Skin of body (tissue), 2 donors: ENCODE data around the gene BPIFB6. TPM values are rescaled to one million over a fixed set of nuclear protein-coding genes. Genes with fewer than 3 reads are reported as not detected.

Source experiments
- DNase-seq: peaks from one replicate; lab custom pipeline; 2025; lab: John Stamatoyannopoulos, UW
- total RNA-seq: library from RNA; depleted of rRNA; stranded (reverse); fragments of >200 nt; gene quantifications from one replicate; pipeline ENCODE4 v1.2.3, GENCODE V29; 2014

The BPIFB6 gene
- total RNA-seq, 1 donor from 2014 or later, result not detected

DNA sequence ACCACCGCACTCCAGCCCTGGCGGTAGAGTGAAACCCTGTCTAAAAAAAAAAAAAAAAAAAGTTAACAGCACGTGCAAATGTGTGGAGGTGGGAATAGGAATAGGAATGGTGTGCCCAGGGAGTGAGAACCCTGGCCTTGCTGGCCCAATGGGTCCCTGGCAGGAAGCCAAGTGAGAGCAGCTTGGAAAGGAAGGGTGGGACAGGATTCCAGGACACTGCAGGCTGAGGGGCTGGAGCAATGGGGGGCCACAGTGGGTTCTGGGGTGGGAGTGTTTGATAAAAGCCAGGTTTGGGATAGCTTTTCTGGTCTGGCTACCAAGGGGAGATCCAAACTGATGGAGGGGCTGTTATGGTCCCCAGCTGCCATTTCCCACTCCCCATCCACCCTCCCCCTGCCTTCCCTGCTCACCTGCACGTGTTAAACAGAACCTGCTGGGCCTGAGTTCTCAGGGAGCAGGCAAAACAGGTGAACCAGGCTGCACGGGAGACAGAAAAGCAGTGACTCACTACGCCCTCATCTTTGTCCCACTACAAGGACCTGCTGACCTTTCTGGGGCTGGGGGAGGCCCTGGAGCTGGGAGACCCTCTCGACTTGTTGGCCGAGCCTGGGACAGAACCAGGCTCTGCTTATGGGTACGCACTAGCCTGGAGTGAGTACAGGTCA, 30.5 kb upstream of the BPIFB6 start:
- DNase-seq, result no peak

DNA sequence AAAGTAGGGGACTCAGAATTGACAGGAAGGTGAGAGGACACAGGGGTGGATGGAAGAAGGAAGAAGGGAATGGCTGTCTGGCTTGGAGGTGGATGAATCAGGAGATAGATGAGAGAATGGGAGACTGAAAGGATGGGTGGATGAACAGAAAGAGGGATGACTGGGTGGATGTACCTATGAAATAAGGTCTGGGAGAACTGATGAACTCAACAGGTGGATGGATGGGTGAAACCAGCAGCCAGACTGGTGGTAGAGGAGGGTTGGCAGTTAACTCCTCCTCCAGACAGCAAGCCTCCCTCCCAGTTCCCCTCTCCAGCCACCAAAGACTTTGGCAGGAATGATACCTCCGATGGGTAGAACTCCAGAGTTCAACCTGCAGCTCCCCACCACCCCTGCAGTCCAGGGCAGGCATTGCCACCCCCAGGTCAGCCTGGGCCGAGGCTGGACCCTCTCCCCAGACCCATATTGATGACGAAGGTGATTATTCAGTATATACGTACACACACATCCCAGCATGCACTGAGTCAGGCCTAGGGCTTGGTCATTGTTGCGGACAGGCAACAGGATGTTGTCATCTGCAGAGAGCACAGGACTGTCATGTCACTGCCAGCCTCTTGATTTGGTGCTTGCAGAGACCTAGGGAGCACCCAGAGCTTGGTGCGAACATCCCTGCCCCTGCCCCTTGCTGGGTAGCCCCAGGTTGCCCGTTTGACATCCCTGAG, 29.2 kb upstream of the BPIFB6 start:
- no peak for DNase-seq

DNA sequence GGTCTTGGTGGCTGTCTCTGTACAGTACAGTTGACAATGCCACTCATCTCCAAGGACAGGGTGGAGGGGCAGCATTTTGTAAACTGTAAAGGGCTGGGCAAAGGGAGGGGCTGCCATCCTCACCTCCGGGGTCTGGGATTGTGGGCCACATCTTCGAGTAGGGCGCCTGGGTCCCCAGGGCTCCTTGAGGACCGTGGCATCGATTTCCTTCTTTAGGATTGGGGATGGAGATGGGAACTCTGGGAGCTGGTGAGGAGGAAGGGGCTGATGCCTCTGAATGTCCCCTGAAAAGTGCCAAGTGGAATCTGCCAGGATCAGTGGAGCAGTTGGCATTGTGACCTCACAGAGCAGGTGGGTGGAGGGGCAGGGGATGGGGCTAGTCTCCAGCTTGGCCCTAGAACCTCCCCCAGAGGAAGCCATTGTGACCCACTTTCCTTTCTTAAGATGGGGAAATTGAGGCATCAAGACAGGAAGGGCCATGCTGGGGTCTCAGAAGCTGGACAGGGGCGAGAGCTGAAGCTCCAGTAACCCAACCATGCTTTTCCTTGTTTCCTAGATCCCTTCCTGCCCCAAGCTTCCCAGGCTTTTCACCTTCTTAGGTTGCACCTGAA, 27.2 kb upstream of the BPIFB6 start, which contains the start of gene SUN5:
TSS of gene SUN5 (minus strand) at position 293 of the 611 bp plus-strand sequence. CDS start at position 200, 93 bp downstream.
- no peak for DNase-seq

GRCh38 chr20:33005132-33005566, 26.3 kb upstream of the BPIFB6 start:
- no peak for DNase-seq

- DNase-seq, result no peak
Observed at GRCh38 chr20:33005908-33006775, 25.3 kb upstream of the BPIFB6 start.

DNA sequence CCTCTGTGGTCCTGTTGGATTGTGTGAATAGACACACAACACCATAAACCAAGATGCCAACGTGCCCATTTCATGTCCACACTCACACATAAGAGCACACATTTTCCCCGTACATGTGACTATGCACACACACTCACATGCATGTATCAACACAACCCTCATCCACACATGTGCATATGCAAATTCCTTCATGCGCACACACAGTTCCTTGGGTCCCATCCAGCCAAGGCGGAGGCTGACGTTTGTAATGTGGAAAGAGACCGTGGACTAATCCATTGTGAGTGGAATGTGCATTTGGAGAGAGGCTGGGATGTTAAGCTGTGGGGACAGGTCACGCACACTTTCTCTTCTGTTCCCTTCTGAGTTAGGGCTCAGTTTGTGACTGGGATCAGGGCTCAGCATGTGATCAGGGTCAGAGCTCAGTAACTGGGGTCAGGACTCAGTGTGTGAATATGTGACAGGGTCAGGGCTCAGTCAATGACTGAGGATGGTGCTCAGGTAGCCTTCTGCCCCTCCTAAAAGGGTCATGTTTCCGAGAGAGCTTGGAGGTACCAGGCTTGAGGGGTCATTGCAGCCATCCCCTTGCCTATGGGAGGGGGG, 24.6 kb upstream of the BPIFB6 start:
- DNase-seq, result no peak

- no peak for DNase-seq
Observed at GRCh38 chr20:33007376-33008335, 23.8 kb upstream of the BPIFB6 start, which contains the start of gene BPIFB2. Gene BPIFB2 (plus strand): TSS chr20:33007704. CDS start chr20:33008575, 871 bp downstream.

DNA sequence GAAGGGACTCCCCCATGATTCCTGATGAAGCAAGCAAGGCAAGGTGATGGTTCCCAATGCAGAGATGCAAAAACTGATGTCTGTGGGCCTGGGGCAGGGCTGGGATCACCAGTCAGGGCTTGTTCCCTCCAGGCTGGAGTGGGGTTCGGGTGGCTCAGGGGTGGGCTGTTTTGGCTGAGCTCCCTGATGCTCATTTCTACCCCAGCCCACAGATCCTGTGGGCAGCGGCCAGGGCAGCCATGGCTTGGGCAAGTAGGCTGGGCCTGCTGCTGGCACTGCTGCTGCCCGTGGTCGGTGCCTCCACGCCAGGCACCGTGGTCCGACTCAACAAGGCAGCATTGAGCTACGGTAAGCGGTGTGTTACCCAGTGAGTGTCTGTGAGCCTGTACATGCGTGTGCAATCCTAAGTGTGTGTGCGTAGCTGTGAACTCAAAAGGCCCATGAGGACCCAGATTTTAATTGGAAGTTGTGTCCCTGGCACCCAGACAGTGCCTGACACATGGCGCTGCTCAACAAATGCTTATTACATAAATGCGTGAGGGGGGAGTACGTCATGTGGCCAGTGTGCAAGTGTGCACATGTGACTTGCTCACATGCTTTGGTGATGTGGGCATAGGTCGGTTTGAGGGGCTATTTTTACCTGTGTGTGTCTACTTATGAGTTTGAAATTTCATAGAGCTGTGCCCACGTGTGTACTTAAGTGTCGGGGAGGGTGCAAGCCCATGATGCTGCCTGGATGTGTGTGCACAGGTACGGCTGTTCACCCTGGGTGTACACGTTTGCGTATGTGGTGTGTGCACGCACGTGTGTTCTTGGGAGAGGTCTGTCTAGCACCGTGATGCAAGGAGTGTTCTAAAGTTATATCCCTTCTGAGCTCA, 22.9 kb upstream of the BPIFB6 start:
- no peak for DNase-seq

GRCh38 chr20:33009214-33010132, 22.0 kb upstream of the BPIFB6 start:
- no peak for DNase-seq

GRCh38 chr20:33010133-33010504, 21.3 kb upstream of the BPIFB6 start:
- DNase-seq, result no peak

GRCh38 chr20:33010674-33011449, 20.6 kb upstream of the BPIFB6 start:
- DNase-seq, result no peak

- no peak for DNase-seq
Observed at GRCh38 chr20:33012327-33013189, 18.9 kb upstream of the BPIFB6 start.

DNA sequence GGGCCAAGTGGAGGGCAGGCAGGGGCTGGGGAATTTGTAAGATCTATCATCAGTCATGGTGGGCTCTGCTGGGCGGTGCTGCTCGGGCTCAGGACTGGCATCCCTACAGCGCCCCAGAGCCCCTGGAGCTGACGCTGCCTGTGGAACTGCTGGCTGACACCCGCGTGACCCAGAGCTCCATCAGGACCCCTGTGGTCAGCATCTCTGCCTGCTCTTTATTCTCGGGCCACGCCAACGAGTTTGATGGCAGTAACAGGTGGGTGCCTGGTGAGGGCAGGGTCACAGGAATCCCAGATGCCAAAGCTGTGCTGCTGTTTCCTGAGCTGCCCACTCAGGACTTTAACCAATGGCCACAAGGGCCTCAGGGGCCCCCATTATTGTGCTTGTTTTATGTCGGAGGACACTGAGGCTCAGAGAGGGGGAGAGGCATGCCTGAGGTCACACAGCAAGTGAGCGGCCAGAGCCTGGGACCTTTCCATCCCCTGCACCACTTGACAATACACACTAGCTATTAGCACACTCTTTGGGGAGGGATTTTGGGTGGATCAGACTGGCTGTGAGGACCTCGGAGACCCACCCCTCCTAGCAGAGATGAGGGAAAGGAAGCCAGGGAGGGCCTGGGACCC, 17.6 kb upstream of the BPIFB6 start:
- no peak for DNase-seq

DNA sequence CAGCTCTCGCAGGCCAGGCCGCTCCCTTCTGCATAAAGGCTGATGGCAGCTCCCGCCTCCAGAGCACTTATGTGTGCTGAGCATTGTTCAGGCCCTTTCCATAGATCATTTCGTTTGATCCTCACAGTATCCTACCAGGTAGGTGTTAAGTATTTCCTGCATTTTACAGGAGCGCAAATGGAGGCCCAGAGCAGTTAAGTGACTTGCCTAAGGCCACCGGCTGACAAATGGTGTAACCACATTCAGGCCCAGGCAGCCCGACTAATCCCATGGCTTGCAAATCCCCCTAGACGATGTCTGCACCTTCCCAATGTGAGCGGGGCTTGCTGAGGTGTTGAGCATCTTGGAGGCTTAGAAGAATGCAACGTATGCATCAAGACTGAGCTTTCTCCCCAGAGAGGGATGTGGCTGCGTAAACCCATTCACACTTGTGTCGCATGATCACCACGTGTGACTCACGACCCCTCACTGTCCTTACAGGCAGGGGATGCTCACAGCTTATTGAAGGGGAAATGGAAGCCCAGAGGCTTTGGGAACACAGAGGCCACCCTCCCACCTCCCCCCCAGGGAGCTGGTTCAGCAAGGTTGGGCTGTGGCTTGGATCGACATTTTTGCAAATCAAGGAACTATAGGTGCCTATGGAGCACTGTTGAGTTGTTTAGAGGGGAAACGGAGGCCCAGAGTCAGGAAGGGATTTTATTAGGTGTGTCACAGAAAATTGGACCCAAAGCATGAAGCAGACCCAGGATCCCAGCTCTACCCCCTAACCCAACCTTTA, 16.9 kb upstream of the BPIFB6 start:
- no peak for DNase-seq

GRCh38 chr20:33015114-33015484, 16.3 kb upstream of the BPIFB6 start:
- DNase-seq, result no peak
